ENCODE measurements around the gene KATNA1. TPM values are rescaled to one million over a fixed set of nuclear protein-coding genes. Genes with fewer than 3 reads are reported as not detected.

Gene KATNA1
- total and polyA plus RNA-seq, 9 of the 15 experiments (the other 6 are each of a cell fraction or from before 2014, with no cell fraction given): 22.5 to 76.9 (median 45.0) TPM

- TF ChIP-seq SFPQ (IDR thresholded peaks at IDR 0.05; ENCODE audit: low read depth, low read length) (no peak), MTA1 (IDR thresholded peaks at IDR 0.05; ENCODE audit: borderline replicate concordance) (no peak), ZFX (CRISPR knock-in tag; IDR thresholded peaks at IDR 0.05) (no peak), GABPA (tag; conservative IDR thresholded peaks at IDR 0.05; ENCODE audit: low read depth) (no peak), ZNF764 (CRISPR knock-in tag; IDR thresholded peaks at IDR 0.05; ENCODE audit: low read depth) (0 out of 2 replicates have a peak, but pooled peaks have one; percentile 8), HMG20A (CRISPR knock-in tag; conservative IDR thresholded peaks at IDR 0.05) (no peak), JUN (IDR thresholded peaks at IDR 0.05; ENCODE audit: borderline replicate concordance, low read depth, low read length) (no peak), JUN (CRISPR knock-in tag; IDR thresholded peaks at IDR 0.05; ENCODE audit: borderline replicate concordance) (no peak), FOXJ3 (CRISPR knock-in tag; IDR thresholded peaks at IDR 0.05) (no peak), CREB3L1 (IDR thresholded peaks at IDR 0.05; ENCODE audit: borderline replicate concordance, low read depth) (no peak), REST (IDR thresholded peaks at IDR 0.05; ENCODE audit: borderline replicate concordance) (no peak), REST (CRISPR knock-in tag; IDR thresholded peaks at IDR 0.05; ENCODE audit: low read depth) (no peak), SETDB1 (IDR thresholded peaks at IDR 0.05; ENCODE audit: low read length) (no peak), TFE3 (CRISPR knock-in tag; IDR thresholded peaks at IDR 0.05) (no peak), MBD2 (IDR thresholded peaks at IDR 0.05; ENCODE audit: borderline replicate concordance, low read depth) (no peak), ZNF384 (IDR thresholded peaks at IDR 0.05; ENCODE audit: low read depth, low read length) (no peak)
Measured at GRCh38 chr6:149545258-149545753, 103.2 kb downstream of the KATNA1 start (continued).
